ENCODE measurements around the gene DST.

GRCh38 chr6:56652994-56653393 lies 10.3 kb upstream of the DST start:
- TF ChIP-seq, protein P1, sequence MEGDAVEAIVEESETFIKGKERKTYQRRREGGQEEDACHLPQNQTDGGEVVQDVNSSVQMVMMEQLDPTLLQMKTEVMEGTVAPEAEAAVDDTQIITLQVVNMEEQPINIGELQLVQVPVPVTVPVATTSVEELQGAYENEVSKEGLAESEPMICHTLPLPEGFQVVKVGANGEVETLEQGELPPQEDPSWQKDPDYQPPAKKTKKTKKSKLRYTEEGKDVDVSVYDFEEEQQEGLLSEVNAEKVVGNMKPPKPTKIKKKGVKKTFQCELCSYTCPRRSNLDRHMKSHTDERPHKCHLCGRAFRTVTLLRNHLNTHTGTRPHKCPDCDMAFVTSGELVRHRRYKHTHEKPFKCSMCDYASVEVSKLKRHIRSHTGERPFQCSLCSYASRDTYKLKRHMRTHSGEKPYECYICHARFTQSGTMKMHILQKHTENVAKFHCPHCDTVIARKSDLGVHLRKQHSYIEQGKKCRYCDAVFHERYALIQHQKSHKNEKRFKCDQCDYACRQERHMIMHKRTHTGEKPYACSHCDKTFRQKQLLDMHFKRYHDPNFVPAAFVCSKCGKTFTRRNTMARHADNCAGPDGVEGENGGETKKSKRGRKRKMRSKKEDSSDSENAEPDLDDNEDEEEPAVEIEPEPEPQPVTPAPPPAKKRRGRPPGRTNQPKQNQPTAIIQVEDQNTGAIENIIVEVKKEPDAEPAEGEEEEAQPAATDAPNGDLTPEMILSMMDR (IDR thresholded peaks at IDR 0.05; ENCODE audit: low read length), result no peak
- TF ChIP-seq EZH2 (IDR thresholded peaks at IDR 0.05; ENCODE audit: borderline replicate concordance, low read length), result no peak
